ENCODE measurements around the gene CCN5. TPM values are rescaled to one million over a fixed set of nuclear protein-coding genes. Genes with fewer than 3 reads are reported as not detected.

CCN5 gene
- total and polyA plus RNA-seq, 2 of the 8 experiments (the other 6 are each of a cell fraction or from before 2014, with no cell fraction given), result not detected

- TF ChIP-seq HDAC6 (IDR thresholded peaks at IDR 0.05; ENCODE audit: low read depth, low read length), result no peak
- no peak for TF ChIP-seq TAF7 (optimal IDR thresholded peaks at IDR 0.05; ENCODE audit: borderline replicate concordance, low read depth, low read length)
- TF ChIP-seq JUN (IDR thresholded peaks at IDR 0.05; ENCODE audit: low read depth, low read length), result no peak
Measured at GRCh38 chr20:44723391-44723790, 8.2 kb downstream of the CCN5 start (continued).

All from H1 (cell line).